Progenitor cell of endocrine pancreas (in vitro differentiated cells): ENCODE results near the gene HOXB1. TPM values are rescaled to one million over a fixed set of nuclear protein-coding genes. Genes with fewer than 3 reads are reported as not detected.

Source experiments
- DNase-seq: peaks from one replicate; pipeline ENCODE4 v3.0.0; 2021; ENCODE audit warnings: low spot score; ENCODE audit not compliant: unreplicated experiment
- H3K27ac Mint-ChIP-seq: 2 replicates; pipeline ENCODE4 v1.8.0; 2021; ENCODE audit warnings: mild to moderate bottlenecking, moderate library complexity, mixed read lengths
- H3K27me3 Mint-ChIP-seq: 2 replicates; pipeline ENCODE4 v1.8.0; 2021; ENCODE audit warnings: mixed read lengths
- H3K36me3 Mint-ChIP-seq: 2 replicates; pipeline ENCODE4 v1.8.0; 2022; ENCODE audit warnings: mixed read lengths; ENCODE audit not compliant: insufficient read depth
- H3K4me1 Mint-ChIP-seq: 2 replicates; pipeline ENCODE4 v1.8.0; 2021; ENCODE audit warnings: low read depth, mixed read lengths
- H3K4me3 Mint-ChIP-seq: 2 replicates; pipeline ENCODE4 v1.8.0; 2021; ENCODE audit warnings: low read depth, mild to moderate bottlenecking, moderate library complexity, mixed read lengths
- H3K9me3 Mint-ChIP-seq: 2 replicates; pipeline ENCODE4 v1.8.0; 2021; ENCODE audit warnings: low read depth, mixed read lengths
- CTCF ChIP-seq: fragments of 200-600 bp; sonication (generic); IDR thresholded peaks from one replicate; pipeline ENCODE4 v1.5.0; 2021; ENCODE audit warnings: antibody characterized with exemption, mild to moderate bottlenecking; ENCODE audit not compliant: unreplicated experiment
- total RNA-seq: library from RNA; stranded (reverse); gene quantifications from 2 replicates; pipeline ENCODE4 v1.2.1, GENCODE V29; 2021

The HOXB1 gene
- total RNA-seq, 1 donor from 2014 or later = 0.96 TPM

- no peak for DNase-seq
- Mint-ChIP-seq H3K9me3 (no peaks in the 10 kb centered on the region), H3K4me3 (no peak overlapping the region), H3K27ac (no peak overlapping the region), H3K4me1 (peaks cover 15% of the 10 kb centered on the region), H3K27me3 (peaks cover 72% of the 10 kb centered on the region), H3K36me3 (no peaks in the 10 kb centered on the region)
- no peak for TF ChIP-seq CTCF
Observed at GRCh38 chr17:48500435-48501426, 30.1 kb downstream of the HOXB1 start.

GRCh38 chr17:48499735-48500434 lies 30.9 kb downstream of the HOXB1 start:
- DNase-seq = no peak
- H3K27ac Mint-ChIP-seq = no peak overlapping the region
- peaks cover 80% of the 10 kb centered on the region for H3K27me3 Mint-ChIP-seq
- peaks cover 11% of the 10 kb centered on the region for H3K4me1 Mint-ChIP-seq
- H3K9me3 Mint-ChIP-seq = no peaks in the 10 kb centered on the region
- H3K36me3 Mint-ChIP-seq = no peaks in the 10 kb centered on the region
- H3K4me3 Mint-ChIP-seq = no peak overlapping the region
- no peak for TF ChIP-seq CTCF

- Mint-ChIP-seq H3K36me3 (no peaks in the 10 kb centered on the region), H3K4me1 (peaks cover 11% of the 10 kb centered on the region), H3K4me3 (no peak overlapping the region), H3K27me3 (peaks cover 85% of the 10 kb centered on the region), H3K27ac (no peak overlapping the region), H3K9me3 (no peaks in the 10 kb centered on the region)
- TF ChIP-seq CTCF = no peak
- DNase-seq = no peak
Observed at GRCh38 chr17:48499248-48499647, 31.6 kb downstream of the HOXB1 start.

- H3K27ac Mint-ChIP-seq = peak overlapping the region; percentile 39
- DNase-seq = no peak
Observed at GRCh38 chr17:48498164-48498850, 32.5 kb downstream of the HOXB1 start.

More at GRCh38 chr17:48498164-48498850, 32.5 kb downstream of the HOXB1 start:
- no peak for TF ChIP-seq CTCF
- Mint-ChIP-seq H3K4me3 (no peak overlapping the region), H3K4me1 (peaks cover 11% of the 10 kb centered on the region), H3K27me3 (peaks cover 82% of the 10 kb centered on the region), H3K9me3 (no peaks in the 10 kb centered on the region), H3K36me3 (no peaks in the 10 kb centered on the region)
